Colonic mucosa (tissue), 4 donors: ENCODE measurements around the gene NOVA1. TPM values are rescaled to one million over a fixed set of nuclear protein-coding genes. Genes with fewer than 3 reads are reported as not detected.

ENCODE experiments used
- DNase-seq: peaks from one replicate; pipeline ENCODE4 v3.0.0-alpha.2; 2020
- H3K27ac ChIP-seq: fragments of 200-600 bp; one replicate; pipeline ENCODE4 v1.8.0; 2021
- H3K27me3 ChIP-seq: fragments of 200-600 bp; one replicate; pipeline ENCODE4 v1.8.0; 2021
- H3K36me3 ChIP-seq: fragments of 200-600 bp; one replicate; pipeline ENCODE4 v1.8.0; 2021
- H3K4me1 ChIP-seq: fragments of 200-600 bp; one replicate; pipeline ENCODE4 v1.8.0; 2021; ENCODE audit warnings: mild to moderate bottlenecking
- H3K4me3 ChIP-seq: fragments of 200-600 bp; one replicate; pipeline ENCODE4 v1.8.0; 2021
- H3K9ac ChIP-seq, 2 donors: one replicate each; pipeline ENCODE4 v1.7.0; 2013; ENCODE audit warnings: control low read depth in 2 of 2, low read depth in 2 of 2, low read length in 2 of 2
- H3K9me3 ChIP-seq: fragments of 200-600 bp; one replicate; pipeline ENCODE4 v1.8.0; 2021
- CTCF ChIP-seq: fragments of 200-600 bp; IDR thresholded peaks from one replicate; pipeline ENCODE4 v1.8.0; 2022; ENCODE audit warnings: antibody characterized with exemption, mild to moderate bottlenecking
- intact Hi-C: fragments of 100-400 bp; cut with DNase I; formaldehyde crosslinking; loops from one replicate; pipeline ENCODE4 v1.14.1; 2022
- total RNA-seq, 2 donors: library from RNA; stranded (reverse); fragmentation: NEBNext Ultra II Directional in 1 of 2; extraction: Animal tissue kit (Norgen Biotek cat#: 25700) in 1 of 2; gene quantifications; one replicate each; pipeline ENCODE4 v1.2.1, GENCODE V29; 2021
- donor health status: healthy.
- donor health status: DM: no; HTN: no; CAD: no.
- donor health status: DM: no; HTN: no; CAD: no.

Gene NOVA1
- total RNA-seq, 2 donors from 2014 or later = 3.6 to 3.7 TPM

GRCh38 chr14:26621807-26622560 is 24.2 kb upstream of the NOVA1 start:
- intact Hi-C loops = no loop called here
- TF ChIP-seq CTCF = no peak
- no peaks in the 10 kb centered on the region for H3K9me3 ChIP-seq
- no peak overlapping the region for H3K9ac ChIP-seq
- no peak overlapping the region for H3K27ac ChIP-seq
- no peak for DNase-seq
- H3K4me1 ChIP-seq = no peaks in the 10 kb centered on the region
- H3K36me3 ChIP-seq = no peaks in the 10 kb centered on the region
- no peaks in the 10 kb centered on the region for H3K27me3 ChIP-seq
- H3K4me3 ChIP-seq = no peak overlapping the region

- intact Hi-C loops = no loop called here
- Histone ChIP-seq H3K4me1 (no peaks in the 10 kb centered on the region), H3K9ac (no peak overlapping the region), H3K4me3 (no peak overlapping the region), H3K36me3 (no peaks in the 10 kb centered on the region), H3K27ac (no peak overlapping the region), H3K27me3 (no peaks in the 10 kb centered on the region), H3K9me3 (no peaks in the 10 kb centered on the region)
- no peak for DNase-seq
- TF ChIP-seq CTCF = no peak
Observed at GRCh38 chr14:26621364-26621763, 23.5 kb upstream of the NOVA1 start.

- Histone ChIP-seq H3K9me3 (no peaks in the 10 kb centered on the region), H3K27me3 (no peaks in the 10 kb centered on the region), H3K4me3 (no peak overlapping the region), H3K4me1 (no peaks in the 10 kb centered on the region), H3K36me3 (no peaks in the 10 kb centered on the region), H3K9ac (no peak overlapping the region), H3K27ac (no peak overlapping the region)
- no peak for DNase-seq
- TF ChIP-seq CTCF = no peak
- intact Hi-C loops = no loop called here
Observed at GRCh38 chr14:26611259-26611658, 13.4 kb upstream of the NOVA1 start.

GRCh38 chr14:26606729-26607312 is 9.0 kb upstream of the NOVA1 start:
- intact Hi-C loops = no loop called here
- H3K9me3 ChIP-seq = no peaks in the 10 kb centered on the region
- no peaks in the 10 kb centered on the region for H3K4me1 ChIP-seq
- no peak for TF ChIP-seq CTCF
- no peak overlapping the region for H3K9ac ChIP-seq
- no peak overlapping the region for H3K27ac ChIP-seq
- H3K36me3 ChIP-seq = no peaks in the 10 kb centered on the region
- no peaks in the 10 kb centered on the region for H3K27me3 ChIP-seq
- no peak overlapping the region for H3K4me3 ChIP-seq
- DNase-seq = no peak

GRCh38 chr14:26605602-26606001 is 7.8 kb upstream of the NOVA1 start:
- no peak overlapping the region for H3K27ac ChIP-seq

More at GRCh38 chr14:26605602-26606001, 7.8 kb upstream of the NOVA1 start:
- no peaks in the 10 kb centered on the region for H3K9me3 ChIP-seq
- no peaks in the 10 kb centered on the region for H3K36me3 ChIP-seq
- no peak overlapping the region for H3K4me3 ChIP-seq
- H3K4me1 ChIP-seq = no peaks in the 10 kb centered on the region
- TF ChIP-seq CTCF = no peak
- H3K27me3 ChIP-seq = no peaks in the 10 kb centered on the region
- intact Hi-C loops = no loop called here
- DNase-seq = no peak
- H3K9ac ChIP-seq = no peak overlapping the region
